ENCODE data around the gene AKR1B15. TPM values are rescaled to one million over a fixed set of nuclear protein-coding genes. Genes with fewer than 3 reads are reported as not detected.
"Not testable (repeated sequence)": the region's sequence is repeated elsewhere in the genome, so short reads cannot be mapped to it uniquely, and the experiment has no call there.

Gene AKR1B15
- total RNA-seq, 1 donor from 2014 or later, result 1.3 TPM

DNA sequence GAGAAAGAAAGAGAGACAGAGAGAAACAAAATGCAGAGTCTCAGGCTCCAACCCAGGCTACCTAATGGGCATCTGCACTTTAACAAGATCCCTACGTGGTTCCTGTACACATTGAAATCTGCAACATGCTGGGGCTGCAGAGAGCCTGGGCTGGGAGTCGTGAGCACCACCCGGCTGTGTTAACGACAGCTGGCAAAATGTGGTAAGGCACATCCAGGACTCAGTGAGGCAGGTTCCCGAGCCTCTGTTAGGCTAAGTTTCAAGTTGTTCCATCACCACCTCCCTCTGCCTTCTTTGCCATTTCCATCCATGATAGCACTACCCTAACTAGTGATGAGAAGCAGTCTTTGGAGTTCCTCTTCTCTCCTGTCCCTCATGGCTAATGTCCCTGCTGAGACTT, 20.2 kb upstream of the AKR1B15 start:
- DNase-seq (ENCODE audit: low spot score) (no peak), ATAC-seq (peak; percentile 2)
- intact Hi-C loops (cut with DNase I), result no loop called here

DNA sequence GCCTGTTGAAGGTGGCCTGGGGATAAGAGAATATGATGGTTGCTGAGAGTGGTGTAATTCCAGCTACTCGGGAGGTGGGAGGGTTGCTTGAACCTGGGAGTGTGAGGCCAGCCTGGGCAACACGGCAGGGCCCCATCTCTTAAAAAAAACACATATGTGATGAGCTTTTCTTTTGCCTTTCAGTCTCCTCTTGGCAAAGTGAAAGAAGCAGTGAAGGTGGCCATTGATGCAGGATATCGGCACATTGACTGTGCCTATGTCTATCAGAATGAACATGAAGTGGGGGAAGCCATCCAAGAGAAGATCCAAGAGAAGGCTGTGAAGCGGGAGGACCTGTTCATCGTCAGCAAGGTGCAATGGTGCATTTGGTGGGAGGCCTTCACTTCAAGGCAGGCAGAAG, 18.4 kb upstream of the AKR1B15 start:
- ATAC-seq (no peak), DNase-seq (ENCODE audit: low spot score) (no peak)
- intact Hi-C loops (cut with DNase I), result no loop called here

DNA sequence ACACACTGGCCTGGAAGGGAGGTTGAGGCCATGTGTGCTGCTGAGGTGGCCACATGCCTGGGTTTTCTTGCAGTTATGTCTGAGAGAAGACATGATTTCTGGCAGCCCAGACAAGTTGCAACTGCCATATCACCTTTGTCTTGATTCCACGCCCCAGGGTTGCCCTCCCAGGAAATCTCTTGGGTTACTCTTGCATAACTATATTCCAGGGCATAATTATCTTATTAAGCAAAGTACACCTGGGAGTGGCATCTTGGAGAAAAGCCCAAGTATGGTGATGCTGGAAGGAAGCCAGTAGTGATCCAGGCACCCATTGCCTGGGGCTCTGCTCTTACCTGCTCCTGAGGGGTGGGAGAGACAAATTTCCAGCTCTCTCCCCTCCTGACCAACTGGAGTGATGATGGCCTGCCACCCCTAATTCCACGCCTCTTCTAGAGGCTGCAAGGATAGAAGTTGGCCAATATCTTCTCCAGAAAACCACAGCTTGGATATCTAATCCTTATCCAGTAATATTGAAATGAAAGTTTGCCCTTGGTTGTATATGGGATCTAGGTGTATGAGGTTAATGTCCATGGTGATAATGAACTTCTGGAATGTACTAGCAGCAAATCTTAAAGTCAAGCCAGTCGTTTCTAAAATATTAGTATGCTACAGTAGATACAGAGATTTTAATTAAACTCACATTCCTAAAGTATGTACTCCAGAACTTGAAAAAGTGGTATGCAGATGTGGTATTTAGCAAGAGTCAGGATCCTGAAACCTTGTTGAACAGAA, 16.5 kb upstream of the AKR1B15 start:
- DNase-seq (ENCODE audit: low spot score) (no peak), ATAC-seq (no peak)
- intact Hi-C loops (cut with DNase I), result no loop called here

DNA sequence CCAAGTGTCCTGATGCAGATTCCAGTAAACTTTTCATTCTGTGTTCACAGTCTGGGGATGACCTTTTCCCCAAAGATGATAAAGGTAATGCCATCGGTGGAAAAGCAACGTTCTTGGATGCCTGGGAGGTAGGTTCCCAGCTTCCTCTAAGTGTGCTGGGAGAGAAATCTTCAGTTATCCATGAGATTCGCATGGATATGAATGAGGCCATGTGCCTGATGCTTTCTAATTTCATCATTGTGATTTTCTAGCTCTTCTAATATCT, 16.0 kb upstream of the AKR1B15 start:
- intact Hi-C loops (cut with DNase I), result no loop called here
- ATAC-seq (no peak), DNase-seq (ENCODE audit: low spot score) (no peak)

DNA sequence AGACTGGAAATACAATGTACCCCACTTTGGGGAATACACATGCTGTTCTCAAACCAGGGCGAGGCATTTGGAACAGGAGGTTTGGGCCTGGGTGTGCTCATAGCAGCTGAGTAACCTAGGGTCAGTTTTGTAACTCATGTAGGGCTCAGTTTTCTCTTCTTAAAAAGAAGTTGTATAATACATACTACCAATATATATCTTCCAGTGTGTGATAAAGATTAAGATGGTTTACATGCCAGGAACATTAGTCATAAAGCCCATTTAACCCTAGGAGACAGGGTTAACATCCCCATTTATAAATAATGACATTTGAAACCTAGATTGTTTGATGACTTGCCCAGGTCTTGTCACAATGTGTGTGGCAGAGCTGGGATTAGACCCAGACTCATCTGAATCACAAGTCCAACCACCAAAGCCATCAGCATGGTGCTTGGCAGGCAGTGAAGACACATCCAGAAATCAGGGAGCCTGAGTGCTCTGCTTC, 15.6 kb upstream of the AKR1B15 start:
- ATAC-seq (peak; percentile 89), DNase-seq (ENCODE audit: low spot score) (no peak)
- intact Hi-C loops (cut with DNase I), result no loop called here

DNA sequence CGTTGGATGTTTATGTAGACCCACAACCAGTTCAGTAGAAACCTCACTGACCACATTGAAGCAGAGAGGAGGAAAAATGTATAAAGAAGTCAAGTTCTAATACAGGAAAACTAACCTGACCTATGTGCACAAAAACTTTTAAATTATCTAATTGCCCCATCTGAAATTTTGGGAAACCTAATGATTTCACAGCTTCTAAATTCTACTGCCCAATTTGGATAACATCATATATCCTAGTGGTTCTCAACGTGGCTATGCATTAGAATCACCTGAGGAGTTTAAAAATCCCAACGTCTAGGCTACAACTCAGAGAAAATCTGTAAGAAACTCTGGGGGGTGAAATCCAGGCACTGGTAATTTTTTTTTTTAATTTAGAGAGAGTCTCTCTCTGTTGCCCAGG, 14.3 kb upstream of the AKR1B15 start:
- no peak for DNase-seq (ENCODE audit: low spot score)

DNA sequence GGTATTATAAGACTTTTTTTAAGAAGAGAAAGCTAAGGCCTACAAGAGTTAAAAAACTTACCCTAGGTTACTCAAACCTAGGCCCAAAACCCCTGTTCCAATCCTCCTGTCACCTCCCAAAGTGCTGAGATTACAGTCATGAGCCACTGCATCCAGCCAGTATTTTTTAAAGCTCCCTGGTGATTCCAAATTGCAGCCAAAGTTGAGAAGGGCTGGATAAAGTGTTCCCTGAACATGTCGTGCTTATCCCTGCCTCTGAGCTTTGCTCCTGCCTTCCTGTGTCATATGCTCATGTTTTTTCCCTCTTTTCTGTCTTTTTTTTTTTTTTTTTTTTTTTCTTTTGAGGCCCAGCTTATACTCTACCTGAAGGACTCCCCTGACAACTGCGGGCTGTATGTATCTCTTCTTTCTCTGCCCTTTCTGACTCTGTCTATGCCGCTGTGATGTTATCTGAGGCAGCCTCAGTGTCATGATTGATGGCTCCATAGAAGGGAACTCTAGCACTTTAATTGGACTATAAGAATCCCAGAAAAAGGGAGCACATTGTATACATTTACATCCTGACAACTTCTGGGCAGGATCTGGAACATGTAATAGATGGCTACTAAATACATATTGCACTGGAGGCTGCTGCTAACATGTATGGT, 13.5 kb upstream of the AKR1B15 start:
- ATAC-seq (peak; percentile 65), DNase-seq (ENCODE audit: low spot score) (no peak)
- intact Hi-C loops (cut with DNase I), result no loop called here

More for the DNA sequence above, 14.3 kb upstream of the AKR1B15 start:
- intact Hi-C loops (cut with DNase I), result no loop called here
- no peak for ATAC-seq

DNA sequence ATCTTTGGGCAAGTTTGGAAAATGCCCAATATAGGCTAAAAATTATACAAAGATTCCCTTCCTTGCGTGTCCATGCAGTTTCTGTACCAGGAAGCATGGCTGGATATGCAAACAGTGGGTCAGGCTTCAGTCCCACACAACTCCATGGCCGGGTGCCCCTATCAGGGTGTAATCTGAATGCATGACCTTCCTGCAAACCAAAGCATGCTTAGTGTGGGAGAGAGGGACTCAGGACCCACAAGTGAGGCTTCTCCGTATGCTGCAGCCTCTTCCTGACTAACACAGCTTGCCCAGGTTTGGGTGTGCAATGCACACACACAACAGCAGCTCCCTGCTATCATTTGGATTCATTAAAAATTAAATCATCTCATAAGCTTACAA, 13.0 kb upstream of the AKR1B15 start:
- intact Hi-C loops (cut with DNase I), result no loop called here
- DNase-seq (ENCODE audit: low spot score) (no peak), ATAC-seq (no peak)

DNA sequence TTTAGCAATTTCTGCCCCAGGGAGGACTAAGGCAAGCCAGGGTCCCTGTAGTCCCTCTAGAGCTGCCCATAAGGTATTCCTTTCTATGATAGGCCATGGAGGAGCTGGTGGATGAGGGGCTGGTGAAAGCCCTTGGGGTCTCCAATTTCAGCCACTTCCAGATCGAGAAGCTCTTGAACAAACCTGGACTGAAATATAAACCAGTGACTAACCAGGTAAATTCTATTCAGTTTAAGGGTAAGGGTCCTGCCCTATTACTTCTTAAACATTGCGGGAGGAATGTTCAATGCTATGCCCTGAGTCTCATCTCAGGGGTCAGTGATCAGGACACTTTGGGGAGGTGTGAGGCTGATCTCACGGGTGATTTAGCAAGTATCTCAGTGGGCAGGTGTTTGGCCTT, 12.4 kb upstream of the AKR1B15 start:
- DNase-seq (ENCODE audit: low spot score); ATAC-seq; intact Hi-C loops (cut with DNase I): not testable (repeated sequence)

DNA sequence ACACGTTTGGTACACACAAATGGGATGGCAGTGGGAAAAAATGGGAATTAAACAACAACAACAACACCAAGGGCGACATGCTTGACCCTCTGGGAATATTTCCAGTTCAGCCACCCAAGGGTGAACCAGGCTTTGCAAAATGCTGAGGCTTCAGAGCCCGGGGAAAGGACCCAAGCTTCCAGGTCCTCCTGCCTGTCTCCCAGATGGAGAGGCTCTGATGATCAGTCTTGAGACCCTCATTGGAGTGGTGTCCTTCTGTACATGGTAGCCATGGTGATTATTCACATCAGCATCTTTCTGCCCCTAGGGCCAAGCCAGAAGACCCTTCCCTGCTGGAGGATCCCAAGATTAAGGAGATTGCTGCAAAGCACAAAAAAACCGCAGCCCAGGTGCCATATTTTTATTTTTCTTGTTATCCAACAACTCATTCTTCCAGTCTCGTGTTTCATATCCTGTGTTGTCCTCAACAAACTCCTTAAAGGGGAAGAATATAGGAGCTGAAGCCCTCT, 11.6 kb upstream of the AKR1B15 start:
- ATAC-seq; intact Hi-C loops (cut with DNase I); DNase-seq (ENCODE audit: low spot score): not testable (repeated sequence)

DNA sequence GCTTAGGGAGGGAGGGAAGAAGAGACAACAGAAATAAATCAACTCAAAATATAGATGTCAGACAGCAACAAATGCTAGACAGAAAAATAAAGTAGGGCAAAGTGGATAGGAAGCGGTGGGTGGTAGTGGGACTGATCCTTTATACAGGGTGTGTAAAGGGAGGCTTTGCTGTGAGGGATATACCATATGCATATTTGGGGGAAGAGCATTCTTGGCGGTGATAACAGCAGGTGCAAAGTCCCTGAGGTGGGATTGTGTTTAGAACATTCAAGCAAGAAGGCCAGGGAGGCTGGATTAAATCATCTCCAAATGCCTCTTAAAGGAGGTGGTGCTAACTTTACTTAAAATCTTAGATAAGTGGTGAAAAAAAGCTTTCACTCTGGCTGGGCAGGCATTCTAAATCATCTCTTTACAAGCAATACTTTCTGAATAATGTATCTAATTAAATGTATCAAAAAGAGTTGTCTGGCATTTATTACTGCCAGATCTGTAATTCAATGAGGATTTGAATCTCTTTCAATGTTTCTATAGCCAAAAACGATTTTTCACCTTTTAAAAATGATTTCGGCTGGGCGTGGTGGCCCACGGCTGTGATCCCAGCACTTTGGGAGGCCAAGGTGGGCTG, 9.4 kb upstream of the AKR1B15 start:
- intact Hi-C loops (cut with DNase I), result no loop called here
- ATAC-seq (no peak), DNase-seq (ENCODE audit: low spot score) (no peak)

DNA sequence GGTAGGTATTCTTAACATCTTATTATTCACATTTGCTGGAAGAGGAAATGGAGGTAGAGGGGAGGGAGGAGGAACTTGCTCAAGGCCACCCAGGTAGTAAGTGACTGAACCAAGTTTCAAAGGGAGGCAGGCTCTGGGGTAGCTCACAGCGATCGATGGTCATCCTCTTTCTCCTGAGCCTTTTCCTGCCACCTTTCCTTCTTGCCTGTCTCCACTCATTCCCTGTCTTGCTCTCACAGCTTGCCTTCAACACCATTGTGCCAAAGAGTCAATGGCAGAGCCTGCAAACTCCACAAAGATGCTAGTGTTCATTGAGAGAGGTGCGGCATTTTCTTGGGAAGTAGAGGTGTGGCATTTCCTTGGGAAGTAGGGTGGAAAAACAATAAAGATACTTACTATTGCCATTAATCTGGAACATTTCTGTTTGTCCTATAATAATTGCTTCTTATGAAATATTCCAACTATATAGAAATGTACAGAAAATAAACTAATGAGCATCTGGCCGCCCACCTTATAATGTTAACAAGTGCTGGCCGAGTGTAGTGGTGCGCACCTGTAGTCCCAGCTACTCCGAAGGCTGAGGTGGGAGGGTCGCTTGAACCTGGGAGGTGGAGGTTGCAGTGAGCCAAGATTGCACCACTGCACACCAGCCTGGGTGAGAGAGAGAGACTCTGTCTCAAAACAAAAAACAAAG, 7.3 kb upstream of the AKR1B15 start:
- intact Hi-C loops (cut with DNase I); DNase-seq (ENCODE audit: low spot score); ATAC-seq: not testable (repeated sequence)

DNA sequence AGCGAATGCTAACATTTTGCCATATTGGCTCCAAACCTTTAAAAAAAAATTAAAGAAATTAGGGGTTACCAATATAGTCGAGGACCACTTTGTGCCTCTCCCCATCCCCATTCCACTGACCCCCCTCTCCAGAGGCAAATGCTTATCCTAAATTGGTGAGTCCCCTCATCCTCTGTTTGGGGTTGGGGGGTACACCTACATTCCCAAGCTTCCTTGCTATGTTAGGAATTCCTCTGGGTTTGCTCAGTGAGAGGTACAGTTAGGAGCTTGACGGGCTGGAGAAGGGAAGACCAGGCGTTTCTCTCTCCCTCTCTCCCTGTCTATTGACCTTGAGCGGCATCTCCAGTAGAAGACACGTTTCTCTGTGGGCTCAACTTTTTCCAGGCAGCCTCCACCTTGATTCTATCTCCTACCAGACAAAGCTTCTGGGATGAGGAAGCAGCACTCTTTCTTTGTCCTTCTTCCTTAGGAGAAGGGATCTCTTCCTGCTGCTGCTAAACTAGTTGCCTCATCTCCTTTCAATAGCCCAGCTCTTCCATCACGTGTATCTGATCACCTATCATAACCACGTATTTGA, 6.6 kb upstream of the AKR1B15 start:
- intact Hi-C loops (cut with DNase I), result no loop called here
- ATAC-seq, result no peak
- no peak for DNase-seq (ENCODE audit: low spot score)

DNA sequence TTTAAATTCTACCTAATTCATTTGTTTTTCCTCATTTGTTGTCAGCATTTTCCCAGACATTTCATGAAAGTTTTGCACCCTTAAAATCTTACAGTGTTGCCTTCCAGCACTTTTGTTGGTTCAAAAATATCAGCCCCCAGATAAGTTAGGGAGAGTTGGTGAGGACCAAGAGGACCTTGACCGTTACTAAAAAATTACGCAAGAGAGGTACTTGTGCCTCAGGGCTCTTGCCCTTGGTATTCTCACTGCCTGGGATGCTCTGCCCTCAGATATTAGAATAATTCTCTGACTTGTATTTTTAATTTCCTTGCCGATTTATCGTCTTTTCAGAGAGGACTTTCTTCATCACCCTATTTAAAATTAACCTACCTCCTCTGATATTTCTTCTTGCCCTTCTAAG, 3.5 kb upstream of the AKR1B15 start:
- no peak for ATAC-seq
- intact Hi-C loops (cut with DNase I), result no loop called here
- DNase-seq (ENCODE audit: low spot score), result no peak

DNA sequence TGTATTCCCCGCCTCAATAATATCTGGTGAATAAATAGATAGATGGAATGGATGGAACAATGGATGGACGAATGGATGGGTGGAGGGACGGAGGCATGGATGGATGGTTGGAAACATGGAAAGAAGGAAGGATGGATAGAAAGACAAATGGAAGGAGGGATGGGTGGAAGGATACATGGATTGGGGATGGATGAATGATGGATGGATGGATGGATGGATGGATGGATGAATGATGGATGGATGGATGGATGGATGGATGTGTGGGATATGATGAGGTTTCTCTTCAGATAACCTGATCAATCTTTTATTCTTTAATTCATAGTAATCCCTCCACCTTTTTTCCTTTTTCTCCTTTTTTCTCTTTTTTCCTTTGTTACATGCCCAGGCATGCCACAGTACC, 3.0 kb upstream of the AKR1B15 start:
- intact Hi-C loops (cut with DNase I), result no loop called here
- DNase-seq (ENCODE audit: low spot score) (no peak), ATAC-seq (no peak)

DNA sequence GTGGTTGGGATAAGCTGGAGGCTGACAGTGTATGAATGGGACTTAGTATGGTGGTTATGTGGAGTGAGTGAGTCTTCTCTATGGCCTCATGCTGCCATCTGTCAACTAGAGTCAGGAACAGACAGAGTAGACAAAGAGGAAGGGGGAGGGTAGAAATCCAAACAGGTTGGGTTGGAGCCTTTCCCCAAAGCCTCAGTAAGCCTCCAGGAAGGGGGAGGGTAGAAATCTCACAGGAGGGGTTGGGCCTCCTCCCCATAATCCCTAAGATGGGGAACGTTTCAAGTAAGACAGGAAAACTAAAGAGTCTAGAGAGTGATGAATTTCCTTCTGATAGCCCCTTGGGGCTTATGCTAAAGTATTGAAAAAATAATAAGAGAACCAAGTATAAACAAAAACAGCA, 2.0 kb upstream of the AKR1B15 start:
- ATAC-seq, result no peak
- intact Hi-C loops (cut with DNase I), result no loop called here
- no peak for DNase-seq (ENCODE audit: low spot score)

DNA sequence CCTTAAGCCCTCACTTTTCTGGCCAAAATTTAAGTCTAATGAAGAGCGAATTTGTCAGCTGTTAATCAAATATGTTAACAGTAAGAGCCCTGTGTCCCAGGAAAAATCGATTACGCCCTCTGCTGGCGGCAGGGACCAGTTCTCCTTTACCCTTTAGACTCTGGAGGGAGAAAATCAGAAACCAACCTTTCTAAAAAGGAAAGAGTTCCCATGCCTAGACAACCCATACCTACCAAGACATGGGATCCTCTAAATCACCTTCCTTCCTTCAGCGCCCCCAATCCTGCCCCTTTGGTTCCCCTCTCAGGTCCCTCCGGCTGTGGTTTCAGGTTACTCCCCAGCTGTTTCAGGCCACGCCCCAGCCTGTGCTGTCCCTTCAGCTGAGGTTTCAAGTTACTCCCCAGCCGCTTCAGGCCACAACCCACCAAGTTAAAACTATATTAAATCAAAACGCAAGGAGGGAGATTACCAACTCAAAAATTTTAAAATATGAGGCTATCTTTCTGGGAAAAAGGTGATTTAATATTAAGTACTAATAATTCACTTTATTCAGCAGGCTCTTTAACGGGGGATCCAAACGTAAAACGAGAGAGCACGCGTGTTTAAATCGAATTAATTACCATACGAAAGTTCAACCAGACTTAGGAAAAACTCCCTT, 1.4 kb upstream of the AKR1B15 start:
- DNase-seq (ENCODE audit: low spot score) (peak; percentile 90), ATAC-seq (peak; percentile 87)
- intact Hi-C loops (cut with DNase I), result no loop called here

DNA sequence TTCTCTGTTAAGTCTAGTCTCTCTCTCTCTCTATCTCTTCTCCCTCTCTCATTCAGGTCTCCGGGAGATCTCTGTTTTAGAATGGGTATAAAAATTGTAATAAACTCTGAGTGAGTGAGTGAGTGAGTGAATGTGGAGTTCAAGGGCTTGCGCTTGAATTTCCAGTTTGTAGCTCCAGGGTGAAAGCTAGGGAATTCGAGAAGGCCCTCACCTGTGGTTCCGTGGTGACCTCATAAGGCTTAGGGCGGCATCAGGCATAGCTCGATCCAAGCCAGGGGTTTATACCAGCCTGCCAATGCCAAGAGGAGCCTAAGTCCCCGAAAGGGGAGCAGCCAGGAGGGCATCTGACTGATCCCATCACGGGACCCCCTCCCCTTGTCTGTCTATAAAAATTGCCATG, 456 bp downstream of the AKR1B15 start:
- intact Hi-C loops (cut with DNase I), result no loop called here
- ATAC-seq (no peak), DNase-seq (ENCODE audit: low spot score) (no peak)

DNA sequence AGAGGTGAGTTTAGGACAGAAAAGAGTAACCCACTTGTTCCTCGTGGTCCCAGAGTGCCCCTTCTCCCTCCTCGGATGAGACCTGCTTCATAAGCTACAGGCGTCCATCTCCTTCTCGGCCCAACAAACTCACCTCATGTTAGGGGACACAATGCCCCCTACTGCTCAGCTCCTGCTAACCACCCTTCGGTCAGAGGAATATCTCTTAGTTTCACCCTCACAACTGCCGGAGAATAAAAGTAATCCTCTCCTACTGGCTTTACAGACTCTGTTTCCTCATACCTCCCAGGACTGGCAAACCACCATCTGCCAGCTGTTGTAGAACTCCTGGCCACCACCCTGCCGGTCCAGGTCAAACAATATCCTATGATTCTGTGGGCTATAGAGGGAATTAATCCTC, 3.2 kb downstream of the AKR1B15 start:
- intact Hi-C loops (cut with DNase I), result no loop called here
- ATAC-seq, result peak; percentile 24
- no peak for DNase-seq (ENCODE audit: low spot score)

All from sciatic nerve (tissue), 2 donors.